Activated CD8-positive, alpha-beta memory T cell treated with anti-CD3 and anti-CD28 coated beads for 24 hours (primary cell): ENCODE measurements around the gene IPPK.

Source experiments
- DNase-seq: peaks from one replicate; pipeline ENCODE4 v3.0.0-alpha.2; 2020

IPPK gene

GRCh38 chr9:92655896-92656536 lies 13.9 kb downstream of the IPPK start:
- DNase-seq, result no peak

- no peak for DNase-seq
Observed at GRCh38 chr9:92655366-92655765, 14.6 kb downstream of the IPPK start.

GRCh38 chr9:92654481-92655301 lies 15.2 kb downstream of the IPPK start:
- DNase-seq, result no peak

- DNase-seq, result no peak
Observed at GRCh38 chr9:92652461-92652860, 17.5 kb downstream of the IPPK start.

- no peak for DNase-seq
Observed at GRCh38 chr9:92650839-92651621, 18.9 kb downstream of the IPPK start.

DNA sequence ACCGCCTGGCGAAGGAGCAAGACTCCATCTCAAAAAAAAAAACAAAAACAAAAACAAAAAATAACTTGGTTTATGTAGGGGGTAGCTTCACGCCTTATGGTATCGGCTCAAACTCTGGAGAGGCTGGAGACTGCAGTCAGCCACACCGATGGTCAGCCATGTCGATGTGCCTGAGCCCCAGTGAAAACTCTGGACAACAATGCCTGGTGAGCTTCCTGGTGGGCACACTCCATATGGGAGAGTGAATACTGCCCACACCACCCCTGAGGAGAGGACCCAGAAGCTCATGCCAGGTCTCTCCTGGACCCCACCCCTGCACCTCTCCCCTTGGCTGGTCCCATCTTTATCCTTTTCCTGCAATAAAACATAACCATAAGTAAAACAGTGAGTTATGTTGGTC lies 19.6 kb downstream of the IPPK start:
- DNase-seq, result no peak

- no peak for DNase-seq
Observed at GRCh38 chr9:92649007-92649406, 20.9 kb downstream of the IPPK start.

DNA sequence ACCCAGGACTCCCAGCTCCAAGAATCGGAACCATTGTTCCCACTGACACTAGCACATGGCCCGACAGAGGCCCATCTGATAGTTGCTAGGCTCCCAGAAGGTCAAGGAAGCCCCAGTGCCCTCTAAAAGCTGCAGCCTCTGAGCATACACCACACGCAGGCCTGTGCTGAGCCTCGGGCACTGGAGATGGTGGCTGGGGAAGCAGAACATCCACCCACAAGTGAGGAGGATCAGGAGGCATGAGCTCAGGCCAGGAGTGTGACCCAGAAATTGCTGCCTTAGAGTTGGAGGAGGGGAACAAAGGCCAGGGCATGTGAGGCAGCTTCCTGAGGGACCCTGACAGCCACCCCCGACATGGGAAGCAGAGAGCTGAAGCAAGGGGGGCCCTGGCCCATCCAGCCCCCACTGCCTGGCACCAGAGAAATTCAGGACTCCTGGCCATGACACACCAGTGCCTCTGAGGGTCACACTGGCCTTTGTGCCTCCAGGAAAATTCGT lies 21.4 kb downstream of the IPPK start:
- no peak for DNase-seq

- DNase-seq, result no peak
Observed at GRCh38 chr9:92647671-92648473, 22.1 kb downstream of the IPPK start.

DNA sequence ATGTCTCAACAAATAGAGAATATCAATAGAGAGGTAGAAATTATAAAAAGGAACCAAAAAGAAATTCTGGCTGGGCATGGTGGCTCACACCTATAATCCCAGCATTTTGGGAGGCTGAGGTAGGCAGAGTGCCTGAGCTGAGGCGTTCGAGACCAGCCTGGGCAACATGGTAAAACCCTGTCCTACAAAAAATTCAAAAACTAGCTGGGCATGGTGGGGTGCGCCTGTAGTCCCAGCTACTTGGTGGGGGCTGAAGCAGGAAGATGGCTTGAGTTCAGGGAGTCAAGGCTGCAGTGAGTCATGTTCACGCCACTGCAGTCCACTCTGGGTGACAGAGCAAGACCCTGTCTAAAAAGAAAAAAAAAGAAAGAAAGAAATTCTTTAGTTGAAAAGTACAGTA lies 24.9 kb downstream of the IPPK start:
- DNase-seq, result no peak

DNA sequence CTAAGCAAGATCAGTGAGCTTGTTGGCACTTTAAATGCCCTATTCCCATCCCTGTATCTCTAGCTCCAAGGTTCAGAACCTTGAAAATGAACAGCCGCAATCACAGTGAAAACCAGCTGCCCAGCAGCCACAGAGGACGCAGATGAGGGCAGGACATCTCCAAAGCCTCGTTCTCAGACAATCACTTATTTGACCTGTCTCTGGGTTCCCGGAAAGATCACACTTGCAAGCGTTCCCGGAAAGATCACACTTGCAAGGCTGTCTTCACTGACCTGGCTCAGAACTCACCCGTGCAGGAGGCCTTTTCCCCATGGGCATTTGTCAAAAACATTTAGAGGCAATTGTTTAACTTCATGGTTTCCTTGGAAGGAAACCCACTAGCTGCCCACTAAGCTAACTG lies 25.7 kb downstream of the IPPK start:
- DNase-seq, result no peak

DNA sequence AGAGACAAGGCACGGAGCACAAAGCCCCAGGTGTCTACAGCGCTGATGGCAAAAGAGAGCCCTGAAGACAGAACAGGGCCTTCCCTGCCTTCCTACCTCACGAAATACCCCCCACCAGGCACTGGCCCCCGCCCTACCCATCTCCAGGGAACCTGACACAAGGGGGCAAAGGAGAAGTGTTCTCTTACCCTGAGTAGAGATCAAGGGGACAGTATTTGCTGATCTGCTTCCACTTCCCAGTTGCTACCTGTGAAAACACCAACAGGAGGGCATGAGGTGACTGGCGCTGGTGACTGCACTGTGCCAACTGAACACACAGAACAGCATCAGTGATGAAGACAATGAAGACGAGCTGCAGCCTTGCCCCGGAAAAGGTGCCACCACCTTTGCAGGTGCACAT lies 27.4 kb downstream of the IPPK start:
- no peak for DNase-seq

DNA sequence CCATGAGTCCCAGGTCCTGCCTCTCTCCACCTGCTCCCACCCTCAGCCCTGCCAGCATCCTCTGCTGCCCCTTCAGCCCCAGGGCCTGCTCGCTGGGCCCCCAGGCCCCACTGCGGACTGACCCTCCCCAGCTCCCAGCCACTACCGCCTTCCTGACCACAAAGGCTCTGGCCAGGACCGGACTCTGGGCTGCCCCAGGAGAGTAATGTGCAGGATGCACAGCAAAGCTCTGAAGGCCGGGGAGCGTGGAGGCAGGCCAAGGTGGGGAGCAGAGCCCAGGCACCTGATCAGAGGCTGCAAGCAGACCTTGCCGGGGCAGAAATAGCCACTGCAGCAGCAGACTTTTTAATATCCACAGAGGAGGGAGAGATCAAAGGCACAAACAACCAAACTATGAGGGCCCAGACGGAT lies 27.9 kb downstream of the IPPK start:
- no peak for DNase-seq

DNA sequence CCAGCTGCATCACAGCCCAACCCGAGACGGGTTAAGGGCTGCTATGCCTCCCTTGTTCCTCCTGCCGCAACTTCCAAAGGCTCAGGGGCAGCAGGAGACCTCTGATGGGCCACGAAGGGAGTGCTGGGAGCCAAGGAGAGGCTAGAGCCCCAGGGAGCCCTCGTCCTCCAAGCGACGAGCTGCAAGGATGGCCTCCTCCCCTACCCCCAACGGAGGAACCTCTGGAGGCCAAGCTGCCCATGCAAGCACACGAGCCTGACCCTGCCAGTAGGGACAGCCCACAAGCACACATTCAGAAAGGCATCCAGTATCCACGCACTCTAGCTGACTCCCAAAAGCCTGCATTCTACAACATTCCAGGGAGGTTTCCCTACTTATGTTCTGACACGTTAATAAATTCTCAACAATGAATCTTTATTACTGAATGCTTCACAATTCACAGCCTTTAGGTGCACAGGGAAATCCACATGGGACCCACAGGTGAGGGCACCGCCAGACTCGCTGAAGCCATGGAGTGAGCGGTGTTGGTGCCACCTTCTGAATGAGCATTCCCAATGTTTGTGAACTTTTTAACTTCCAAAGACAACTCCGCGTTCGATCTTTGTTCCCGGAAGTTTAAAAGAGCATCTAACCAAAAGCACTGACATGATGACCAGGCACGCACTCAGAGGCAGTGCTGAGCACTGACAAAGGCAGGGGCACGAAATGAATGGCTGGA lies 28.7 kb downstream of the IPPK start:
- DNase-seq, result no peak

- DNase-seq, result no peak
Observed at GRCh38 chr9:92640398-92641091, 29.4 kb downstream of the IPPK start.

- no peak for DNase-seq
Observed at GRCh38 chr9:92639791-92640271, 30.1 kb downstream of the IPPK start.

DNA sequence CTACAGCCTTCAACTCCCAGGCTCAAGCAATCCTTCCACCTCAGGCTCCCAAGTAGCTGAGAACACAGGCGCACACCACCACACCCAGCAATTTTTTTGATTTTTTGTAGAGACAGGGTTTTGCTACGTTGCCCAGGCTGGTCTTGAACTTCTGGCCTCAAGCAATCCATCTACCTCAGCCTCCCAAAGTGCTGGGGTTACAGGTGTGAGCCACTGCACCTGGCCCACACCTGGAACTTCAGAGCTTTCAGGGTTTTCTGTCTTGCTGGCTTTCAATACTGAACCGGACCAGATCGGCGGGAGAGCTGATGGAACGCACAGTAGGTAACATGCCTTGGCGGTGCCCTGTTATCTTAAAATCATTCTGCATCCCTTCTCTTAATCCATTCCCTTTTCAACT lies 30.8 kb downstream of the IPPK start:
- no peak for DNase-seq

DNA sequence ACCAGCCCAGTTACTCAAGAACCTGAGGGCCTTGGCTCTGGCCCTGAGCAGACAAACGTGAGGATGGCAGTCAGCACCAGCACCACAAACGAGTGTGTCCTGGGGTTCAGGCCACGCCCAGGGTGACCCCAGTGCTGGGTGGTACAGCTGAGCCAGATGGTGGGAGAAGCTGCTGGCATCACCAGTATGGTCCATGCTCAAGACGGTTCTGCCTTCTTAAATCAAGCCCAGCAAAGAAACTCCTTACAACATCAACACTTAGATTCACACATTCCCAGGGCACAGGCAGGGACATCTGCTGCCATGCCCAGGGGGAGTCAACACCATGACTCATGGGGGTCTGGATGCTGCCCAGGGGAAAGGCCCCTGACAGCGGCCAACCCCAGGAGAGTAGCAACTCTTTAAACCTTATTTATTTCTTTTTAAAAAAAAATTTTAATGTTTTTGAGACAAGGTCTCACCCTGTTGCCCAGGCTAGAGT lies 31.3 kb downstream of the IPPK start:
- DNase-seq, result no peak

DNA sequence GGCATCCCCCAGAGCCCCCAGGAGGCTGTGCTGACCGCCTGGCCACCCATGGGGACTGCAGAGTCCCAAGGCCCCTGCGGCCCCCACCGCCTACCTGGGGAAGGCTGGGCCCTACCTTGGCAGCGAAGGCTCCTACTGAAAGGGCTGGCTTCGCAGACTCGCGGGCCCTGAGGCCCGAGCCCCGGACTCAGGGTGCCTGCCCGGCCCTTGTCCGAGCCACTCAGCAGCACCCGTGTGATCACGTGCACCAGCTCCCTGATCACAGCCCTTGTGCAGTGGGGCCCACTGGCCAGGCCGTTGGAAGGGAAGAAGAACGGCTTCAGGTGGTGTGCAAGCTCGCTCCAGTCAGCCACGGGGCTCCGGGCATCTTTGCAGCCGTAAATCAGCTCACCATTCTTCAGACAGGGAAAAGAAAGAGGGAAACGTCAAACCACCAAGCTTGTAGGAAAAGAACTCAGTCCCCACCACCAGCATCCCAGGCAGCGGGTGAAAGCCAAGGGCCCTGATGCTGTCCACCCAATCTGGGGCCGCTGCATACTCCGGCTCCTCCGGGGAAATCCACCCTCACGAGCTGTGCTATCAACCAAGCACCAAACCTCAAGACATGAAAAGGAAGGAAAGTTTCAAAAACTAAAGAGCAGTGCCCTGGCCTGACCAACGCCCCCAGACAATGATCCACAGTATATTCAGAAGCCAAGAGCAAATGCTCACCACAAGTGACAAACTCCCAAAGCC lies 31.9 kb downstream of the IPPK start:
- no peak for DNase-seq

- no peak for DNase-seq
Observed at GRCh38 chr9:92637326-92637725, 32.6 kb downstream of the IPPK start.
